GM12864 (cell line): ENCODE results near the gene RUVBL2.
A peak's percentile ranks its signal among the peaks of the same experiment; 100 is the strongest.
"Not testable (repeated sequence)": the region's sequence is repeated elsewhere in the genome, so short reads cannot be mapped to it uniquely, and the experiment has no call there.

Experiments
- DNase-seq: peaks from one replicate; pipeline ENCODE4 v3.0.0-alpha.2; 2011; ENCODE audit warnings: low read depth
- H3K4me3 ChIP-seq: 2 replicates; pipeline ENCODE4 v1.5.1; 2011; ENCODE audit warnings: mild to moderate bottlenecking, low read depth, low read length, control low read depth
- CTCF ChIP-seq: IDR thresholded peaks from 2 replicates; pipeline ENCODE4 v1.5.1; 2011; ENCODE audit warnings: low read depth, mild to moderate bottlenecking, moderate library complexity, low read length, control low read depth, inconsistent platforms; ENCODE audit errors: missing control alignments

Gene RUVBL2

GRCh38 chr19:49056101-49056901, 62.6 kb downstream of the RUVBL2 start:
- no peak for TF ChIP-seq CTCF
- no peak for DNase-seq
- peak overlapping the region; percentile 46 for H3K4me3 ChIP-seq

GRCh38 chr19:49056902-49057596, 63.4 kb downstream of the RUVBL2 start:
- not testable (repeated sequence) for H3K4me3 ChIP-seq, DNase-seq

- no peak within 1 kb of the TSS for H3K4me3 ChIP-seq
- TF ChIP-seq CTCF: no peak
- no peak for DNase-seq
These were observed 64.0 kb downstream of the RUVBL2 start, which contains the start of gene CGB7 for GRCh38 chr19:49057636-49058234. Gene CGB7, minus strand, starts transcription at chr19:49057749. Its CDS starts 2,374 bp downstream, at chr19:49055375.

GRCh38 chr19:49058562-49058961, 64.9 kb downstream of the RUVBL2 start:
- no peak for DNase-seq
- no peak overlapping the region for H3K4me3 ChIP-seq
- no peak for TF ChIP-seq CTCF

- no peak for DNase-seq
- H3K4me3 ChIP-seq: no peak overlapping the region
- no peak for TF ChIP-seq CTCF
These were observed 65.4 kb downstream of the RUVBL2 start for GRCh38 chr19:49059053-49059452.

GRCh38 chr19:49061000-49061399, 67.3 kb downstream of the RUVBL2 start:
- no peak for DNase-seq
- no peak for TF ChIP-seq CTCF
- H3K4me3 ChIP-seq: no peak overlapping the region

GRCh38 chr19:49061445-49061844, 67.8 kb downstream of the RUVBL2 start:
- H3K4me3 ChIP-seq: no peak overlapping the region
- no peak for TF ChIP-seq CTCF
- no peak for DNase-seq
